OCI-LY3 (cell line): ENCODE data around the gene KEL.

Experiments
- EZH2phosphoT487 ChIP-seq: fragments of 200-600 bp; shearing (Covaris generic); IDR thresholded peaks from 2 replicates; pipeline ENCODE4 v1.6.1; 2018; ENCODE audit warnings: antibody characterized with exemption, mixed run types, low read depth
- TF ChIP-seq, protein P1 (sequence below): fragments of 200-600, 300-600 bp; sonication (generic); IDR thresholded peaks from 2 replicates; pipeline ENCODE4 v1.5.1; 2014; ENCODE audit warnings: antibody characterized with exemption, low read length, low read depth

- TF ChIP-seq, protein P1, sequence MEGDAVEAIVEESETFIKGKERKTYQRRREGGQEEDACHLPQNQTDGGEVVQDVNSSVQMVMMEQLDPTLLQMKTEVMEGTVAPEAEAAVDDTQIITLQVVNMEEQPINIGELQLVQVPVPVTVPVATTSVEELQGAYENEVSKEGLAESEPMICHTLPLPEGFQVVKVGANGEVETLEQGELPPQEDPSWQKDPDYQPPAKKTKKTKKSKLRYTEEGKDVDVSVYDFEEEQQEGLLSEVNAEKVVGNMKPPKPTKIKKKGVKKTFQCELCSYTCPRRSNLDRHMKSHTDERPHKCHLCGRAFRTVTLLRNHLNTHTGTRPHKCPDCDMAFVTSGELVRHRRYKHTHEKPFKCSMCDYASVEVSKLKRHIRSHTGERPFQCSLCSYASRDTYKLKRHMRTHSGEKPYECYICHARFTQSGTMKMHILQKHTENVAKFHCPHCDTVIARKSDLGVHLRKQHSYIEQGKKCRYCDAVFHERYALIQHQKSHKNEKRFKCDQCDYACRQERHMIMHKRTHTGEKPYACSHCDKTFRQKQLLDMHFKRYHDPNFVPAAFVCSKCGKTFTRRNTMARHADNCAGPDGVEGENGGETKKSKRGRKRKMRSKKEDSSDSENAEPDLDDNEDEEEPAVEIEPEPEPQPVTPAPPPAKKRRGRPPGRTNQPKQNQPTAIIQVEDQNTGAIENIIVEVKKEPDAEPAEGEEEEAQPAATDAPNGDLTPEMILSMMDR = no peak
- TF ChIP-seq EZH2phosphoT487 = no peak
Measured at GRCh38 chr7:142997456-142997989, 35.4 kb upstream of the KEL start.
